ENCODE measurements around the gene SLIT1. TPM values are rescaled to one million over a fixed set of nuclear protein-coding genes. Genes with fewer than 3 reads are reported as not detected.

Gene SLIT1
- total RNA-seq, 2 donors from 2014 or later = 0.14 to 0.35 TPM

DNA sequence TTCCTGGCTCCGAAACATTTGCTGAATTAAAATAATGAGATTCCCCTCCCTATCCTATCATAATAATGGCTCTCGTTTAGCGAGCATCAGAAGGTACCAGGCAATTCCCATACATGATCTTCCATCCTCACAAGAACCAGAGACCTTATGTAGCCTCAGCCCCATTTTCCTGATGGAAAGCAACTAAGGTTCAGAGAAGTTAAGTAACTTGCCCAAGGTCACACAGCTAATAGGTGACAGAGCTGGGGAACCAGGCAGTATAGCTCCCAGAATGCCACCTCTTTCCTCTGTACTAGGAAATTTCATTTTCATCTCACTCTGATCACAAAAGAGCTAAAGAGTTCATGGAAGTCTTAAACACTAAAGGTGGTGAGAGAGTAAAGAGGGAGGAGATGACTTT lies 2.4 kb downstream of the SLIT1 start:
- Histone ChIP-seq H3K9me3 (no peaks in the 10 kb centered on the region), H3K27me3 (replicated peaks; ENCODE audit: insufficient read depth) (peaks cover 5% of the 10 kb centered on the region), H3K36me3 (no peaks in the 10 kb centered on the region), H3K4me1 (ENCODE audit: control insufficient read depth in 1 of 2, low read depth in 2 of 2) (peaks cover 0 to 13% of the 10 kb centered on the region in 2 donors), H3K27ac (no peak overlapping the region), H3K4me3 (no peak overlapping the region)
- DNase-seq (ENCODE audit: low spot score) (no peak), ATAC-seq (ENCODE audit: insufficient number of reproducible peaks, low FRiP score, low read depth) (no peak)
- TF ChIP-seq, protein P1, sequence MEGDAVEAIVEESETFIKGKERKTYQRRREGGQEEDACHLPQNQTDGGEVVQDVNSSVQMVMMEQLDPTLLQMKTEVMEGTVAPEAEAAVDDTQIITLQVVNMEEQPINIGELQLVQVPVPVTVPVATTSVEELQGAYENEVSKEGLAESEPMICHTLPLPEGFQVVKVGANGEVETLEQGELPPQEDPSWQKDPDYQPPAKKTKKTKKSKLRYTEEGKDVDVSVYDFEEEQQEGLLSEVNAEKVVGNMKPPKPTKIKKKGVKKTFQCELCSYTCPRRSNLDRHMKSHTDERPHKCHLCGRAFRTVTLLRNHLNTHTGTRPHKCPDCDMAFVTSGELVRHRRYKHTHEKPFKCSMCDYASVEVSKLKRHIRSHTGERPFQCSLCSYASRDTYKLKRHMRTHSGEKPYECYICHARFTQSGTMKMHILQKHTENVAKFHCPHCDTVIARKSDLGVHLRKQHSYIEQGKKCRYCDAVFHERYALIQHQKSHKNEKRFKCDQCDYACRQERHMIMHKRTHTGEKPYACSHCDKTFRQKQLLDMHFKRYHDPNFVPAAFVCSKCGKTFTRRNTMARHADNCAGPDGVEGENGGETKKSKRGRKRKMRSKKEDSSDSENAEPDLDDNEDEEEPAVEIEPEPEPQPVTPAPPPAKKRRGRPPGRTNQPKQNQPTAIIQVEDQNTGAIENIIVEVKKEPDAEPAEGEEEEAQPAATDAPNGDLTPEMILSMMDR (IDR thresholded peaks at IDR 0.05) = no peak

DNA sequence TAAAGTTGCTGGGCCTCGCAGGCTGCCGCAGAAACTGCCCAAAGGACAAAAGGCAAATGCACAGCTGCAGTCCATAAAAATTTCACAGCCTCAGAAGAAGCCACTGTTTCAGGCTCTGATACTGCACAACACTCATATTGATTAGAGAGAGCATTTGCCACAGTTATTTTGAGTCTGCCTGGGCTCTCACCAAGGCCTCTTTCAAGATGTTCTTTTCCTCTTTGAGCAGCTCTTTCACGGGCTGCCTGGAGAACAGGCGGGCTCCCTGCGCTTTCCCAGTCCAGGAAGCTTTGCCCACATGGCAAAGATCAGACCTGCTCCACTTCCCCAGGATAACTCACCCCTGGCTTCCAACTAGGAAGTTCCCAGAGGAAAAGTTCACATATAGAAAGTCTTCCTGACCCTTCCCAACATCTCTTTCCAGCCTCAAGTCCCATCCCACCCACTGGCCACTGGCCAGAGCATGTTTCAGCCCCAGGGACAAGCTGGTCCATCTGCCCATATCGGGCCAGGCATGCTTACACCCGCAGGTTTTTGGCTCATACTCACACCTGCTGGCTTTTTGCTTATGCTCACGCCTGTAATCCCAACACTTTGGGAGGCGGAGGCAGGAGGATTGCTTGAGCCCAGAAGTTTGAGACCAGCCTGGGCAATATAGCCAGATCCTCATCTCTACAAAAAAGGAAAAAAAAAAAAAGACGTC lies 3.3 kb downstream of the SLIT1 start:
- Histone ChIP-seq H3K9me3 (no peaks in the 10 kb centered on the region), H3K36me3 (no peaks in the 10 kb centered on the region), H3K27me3 (replicated peaks; ENCODE audit: insufficient read depth) (peaks cover 10% of the 10 kb centered on the region), H3K4me3 (no peak overlapping the region), H3K27ac (no peak overlapping the region), H3K4me1 (ENCODE audit: control insufficient read depth in 1 of 2, low read depth in 2 of 2) (peaks cover 0 to 13% of the 10 kb centered on the region in 2 donors)
- TF ChIP-seq, protein P1 (IDR thresholded peaks at IDR 0.05) = no peak
- no peak for ATAC-seq (ENCODE audit: insufficient number of reproducible peaks, low FRiP score, low read depth)
- no peak for DNase-seq (ENCODE audit: low spot score)

DNA sequence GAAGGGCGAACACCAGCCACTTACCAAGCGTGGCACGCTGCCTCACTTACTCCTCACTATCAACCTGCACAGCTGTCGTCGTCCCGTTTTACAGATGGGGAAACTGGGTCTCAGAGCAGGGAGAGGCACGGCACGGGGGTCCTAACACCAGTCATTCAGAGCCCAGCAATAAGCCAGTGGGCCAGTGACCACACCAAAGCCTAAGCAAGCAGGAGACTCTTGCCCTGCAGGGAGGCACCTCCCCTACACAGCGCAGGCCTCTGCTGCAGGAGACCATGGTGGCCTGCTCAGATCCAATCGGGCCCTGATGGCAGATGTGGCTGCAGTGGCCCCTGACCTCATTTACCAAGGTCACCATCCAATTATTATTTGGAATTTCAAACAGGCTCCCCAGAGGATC lies 4.8 kb downstream of the SLIT1 start:
- H3K4me1 ChIP-seq (ENCODE audit: control insufficient read depth in 1 of 2, low read depth in 2 of 2) = peaks cover 0 to 13% of the 10 kb centered on the region in 2 donors
- no peak overlapping the region for H3K27ac ChIP-seq
- no peaks in the 10 kb centered on the region for H3K9me3 ChIP-seq
- ATAC-seq (ENCODE audit: insufficient number of reproducible peaks, low FRiP score, low read depth) (no peak), DNase-seq (ENCODE audit: low spot score) (no peak)
- no peak overlapping the region for H3K4me3 ChIP-seq
- TF ChIP-seq, protein P1 (IDR thresholded peaks at IDR 0.05) = no peak
- no peaks in the 10 kb centered on the region for H3K36me3 ChIP-seq
- H3K27me3 ChIP-seq (replicated peaks; ENCODE audit: insufficient read depth) = peaks cover 10% of the 10 kb centered on the region

DNA sequence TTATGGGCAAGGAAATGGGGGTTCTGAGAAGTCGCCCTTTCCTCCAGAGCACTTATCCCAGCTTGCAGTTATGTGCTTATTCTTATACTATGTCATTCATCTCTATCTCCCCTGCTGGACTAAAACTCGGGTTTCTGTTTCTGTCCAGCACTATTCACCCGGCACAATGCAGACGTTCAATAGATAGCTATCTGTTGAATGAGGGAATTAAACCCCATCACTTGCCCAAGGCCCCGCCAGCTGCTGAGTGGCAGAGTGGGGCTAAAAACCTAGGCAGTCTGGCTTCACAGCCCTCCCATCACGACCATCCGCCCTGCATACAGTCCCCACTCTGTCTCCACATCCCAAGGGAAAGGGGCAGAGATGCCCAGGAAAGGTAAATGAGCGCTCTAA lies 5.4 kb downstream of the SLIT1 start:
- Histone ChIP-seq H3K4me1 (ENCODE audit: control insufficient read depth in 1 of 2, low read depth in 2 of 2) (peaks cover 0 to 8% of the 10 kb centered on the region in 2 donors), H3K9me3 (no peaks in the 10 kb centered on the region), H3K27me3 (replicated peaks; ENCODE audit: insufficient read depth) (peaks cover 10% of the 10 kb centered on the region), H3K36me3 (no peaks in the 10 kb centered on the region), H3K4me3 (no peak overlapping the region), H3K27ac (no peak overlapping the region)
- DNase-seq (ENCODE audit: low spot score) (no peak), ATAC-seq (ENCODE audit: insufficient number of reproducible peaks, low FRiP score, low read depth) (no peak)
- TF ChIP-seq, protein P1 (IDR thresholded peaks at IDR 0.05) = no peak

DNA sequence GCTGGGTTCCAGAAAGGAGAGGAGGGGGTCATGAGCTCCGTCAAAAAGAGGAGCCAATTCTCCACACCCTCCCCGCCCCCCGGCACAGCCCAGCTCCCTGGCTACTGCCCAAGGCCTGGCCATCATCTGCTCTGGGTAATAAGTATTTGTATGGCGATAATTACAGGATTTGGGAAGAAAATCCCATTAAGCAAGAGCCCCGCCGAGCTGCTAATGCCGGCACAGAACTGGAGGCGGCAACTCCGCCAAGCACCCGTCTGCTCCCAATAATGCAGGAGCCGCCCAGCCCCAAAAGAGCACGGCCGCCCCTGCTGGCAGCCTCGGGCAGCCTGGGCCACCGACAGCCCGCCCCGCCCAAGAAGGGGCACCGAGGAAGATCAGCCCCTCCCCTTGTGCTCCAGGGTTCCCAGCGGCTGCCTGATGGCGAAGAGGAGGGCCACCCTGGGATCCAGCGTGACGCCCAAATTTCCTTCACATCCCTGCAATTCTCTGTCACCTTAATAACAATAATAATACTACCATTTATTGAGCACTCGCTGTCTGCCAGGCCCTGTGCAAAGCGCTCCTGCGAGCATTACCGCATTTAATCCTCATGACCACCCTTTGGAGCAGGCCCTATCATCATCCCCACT lies 5.9 kb downstream of the SLIT1 start:
- ATAC-seq (ENCODE audit: insufficient number of reproducible peaks, low FRiP score, low read depth) (no peak), DNase-seq (ENCODE audit: low spot score) (no peak)
- Histone ChIP-seq H3K4me1 (ENCODE audit: control insufficient read depth in 1 of 2, low read depth in 2 of 2) (peaks cover 0 to 6% of the 10 kb centered on the region in 2 donors), H3K9me3 (no peaks in the 10 kb centered on the region), H3K27me3 (replicated peaks; ENCODE audit: insufficient read depth) (peaks cover 10% of the 10 kb centered on the region), H3K4me3 (peak overlapping the region; percentile 5), H3K36me3 (no peaks in the 10 kb centered on the region), H3K27ac (no peak overlapping the region)
- TF ChIP-seq, protein P1 (IDR thresholded peaks at IDR 0.05) = no peak
